ENCODE measurements around the gene SNRNP70.

Gene SNRNP70

DNA sequence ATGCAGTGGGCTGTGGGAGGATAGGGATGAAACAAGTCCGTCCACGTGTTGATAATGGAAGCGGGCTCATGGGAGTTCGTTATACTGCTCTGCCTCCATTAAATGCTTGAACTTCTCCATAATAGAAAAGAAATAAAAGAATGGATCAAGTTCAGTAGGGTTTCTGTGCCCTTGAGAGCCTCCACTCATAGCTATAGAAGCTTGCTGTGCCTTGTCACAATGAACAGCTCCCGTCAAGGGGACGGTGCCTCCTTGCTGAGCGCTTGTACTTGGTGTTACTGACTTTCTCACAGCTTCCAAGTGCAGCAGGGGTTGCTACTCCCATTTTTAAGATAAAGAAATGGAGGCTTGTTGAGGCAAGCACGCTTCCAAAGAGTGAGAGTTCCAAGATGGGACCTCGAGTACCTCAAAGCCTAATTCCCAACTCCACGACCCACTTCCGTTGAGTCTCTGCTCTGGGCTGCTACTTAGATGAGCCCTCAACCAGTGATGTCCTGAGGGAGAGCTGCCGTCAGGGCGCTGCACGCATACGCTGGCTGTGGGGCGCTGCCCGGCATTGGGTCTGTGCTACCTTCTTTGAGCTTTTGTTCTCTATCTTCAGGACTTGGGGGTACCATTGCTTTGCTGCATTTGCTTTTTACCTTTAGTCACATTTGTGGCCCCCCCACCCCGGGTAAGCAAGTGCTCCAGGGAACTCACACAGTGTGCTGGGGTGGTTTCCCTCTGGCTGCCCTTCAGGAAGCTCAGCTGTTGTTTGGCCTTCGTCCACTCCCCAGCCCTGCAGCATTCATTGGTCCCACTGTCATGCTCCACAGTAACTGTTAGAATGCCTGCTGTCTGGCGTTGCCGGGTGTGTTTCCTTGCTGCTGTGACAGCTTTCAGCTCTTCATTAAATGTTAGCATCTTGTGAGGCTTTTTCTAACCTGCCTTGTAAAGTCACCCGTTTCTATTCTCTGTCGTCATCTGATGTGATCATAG lies 9.5 kb downstream of the SNRNP70 start:
- H3K4me3 ChIP-seq (ENCODE audit: low read depth, low read length): no peak overlapping the region
- H3K9me3 ChIP-seq: no peaks in the 10 kb centered on the region
- H3K36me3 ChIP-seq: peaks cover 89% of the 10 kb centered on the region
- no peaks in the 10 kb centered on the region for H3K27me3 ChIP-seq
- DNase-seq: no peak
- no peak for TF ChIP-seq CTCF (IDR thresholded peaks at IDR 0.05; ENCODE audit: low read depth, low read length)
- no peaks in the 10 kb centered on the region for H3K4me1 ChIP-seq

GRCh38 chr19:49097453-49098288 lies 12.4 kb downstream of the SNRNP70 start:
- Histone ChIP-seq H3K36me3 (peaks cover 82% of the 10 kb centered on the region), H3K4me3 (ENCODE audit: low read depth, low read length) (no peak overlapping the region), H3K27me3 (no peaks in the 10 kb centered on the region), H3K9me3 (no peaks in the 10 kb centered on the region), H3K4me1 (no peaks in the 10 kb centered on the region)
- peak; percentile 77 for DNase-seq
- TF ChIP-seq CTCF (IDR thresholded peaks at IDR 0.05; ENCODE audit: low read depth, low read length): peak; percentile 99

- no peak for TF ChIP-seq CTCF (IDR thresholded peaks at IDR 0.05; ENCODE audit: low read depth, low read length)
- no peak overlapping the region for H3K4me3 ChIP-seq (ENCODE audit: low read depth, low read length)
- peaks cover 5% of the 10 kb centered on the region for H3K4me1 ChIP-seq
Observed at GRCh38 chr19:49098795-49099194, 13.5 kb downstream of the SNRNP70 start.

GRCh38 chr19:49101160-49101559 lies 15.9 kb downstream of the SNRNP70 start:
- Histone ChIP-seq H3K27me3 (no peaks in the 10 kb centered on the region), H3K4me1 (peaks cover 16% of the 10 kb centered on the region), H3K9me3 (no peaks in the 10 kb centered on the region), H3K4me3 (ENCODE audit: low read depth, low read length) (no peak overlapping the region), H3K36me3 (peaks cover 90% of the 10 kb centered on the region)
- no peak for TF ChIP-seq CTCF (IDR thresholded peaks at IDR 0.05; ENCODE audit: low read depth, low read length)
- no peak for DNase-seq

More at GRCh38 chr19:49098795-49099194, 13.5 kb downstream of the SNRNP70 start:
- no peaks in the 10 kb centered on the region for H3K9me3 ChIP-seq
- no peaks in the 10 kb centered on the region for H3K27me3 ChIP-seq
- peaks cover 82% of the 10 kb centered on the region for H3K36me3 ChIP-seq
- no peak for DNase-seq

DNA sequence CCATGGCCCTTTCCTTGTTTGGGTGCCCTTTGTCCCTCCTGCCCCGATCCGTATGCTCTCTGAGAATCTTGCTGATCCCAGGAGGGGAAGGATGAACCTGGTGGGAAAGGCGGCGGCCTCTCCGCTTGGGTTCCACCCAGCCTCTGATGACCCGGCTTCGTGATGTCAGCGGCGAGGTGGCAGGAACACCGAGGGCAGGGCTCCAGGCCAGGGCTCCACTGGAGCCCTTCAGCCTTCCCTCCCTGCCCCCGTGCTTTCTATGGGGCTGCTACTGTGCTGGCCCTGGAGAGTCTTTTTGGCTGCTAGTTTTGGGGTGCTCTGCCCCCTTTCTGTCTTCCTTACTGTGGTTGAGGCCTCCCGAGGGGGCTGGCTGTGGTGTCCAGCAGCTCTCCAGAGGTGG lies 17.1 kb downstream of the SNRNP70 start:
- no peak for TF ChIP-seq CTCF (IDR thresholded peaks at IDR 0.05; ENCODE audit: low read depth, low read length)
- Histone ChIP-seq H3K27me3 (no peaks in the 10 kb centered on the region), H3K4me1 (peaks cover 20% of the 10 kb centered on the region), H3K36me3 (peaks cover 90% of the 10 kb centered on the region), H3K4me3 (ENCODE audit: low read depth, low read length) (no peak overlapping the region), H3K9me3 (no peaks in the 10 kb centered on the region)
- DNase-seq: no peak

Measured in BE2C (cell line).